HG03558 (cell line): ENCODE measurements around the gene HSD11B2.

Experiments
- ATAC-seq: cut with Tn5 transposase; IDR thresholded peaks from one replicate; pipeline ENCODE4 v1.9.1; 2021; ENCODE audit warnings: moderate number of reproducible peaks; ENCODE audit not compliant: unreplicated experiment; ENCODE audit errors: extremely low read depth

Gene HSD11B2

DNA sequence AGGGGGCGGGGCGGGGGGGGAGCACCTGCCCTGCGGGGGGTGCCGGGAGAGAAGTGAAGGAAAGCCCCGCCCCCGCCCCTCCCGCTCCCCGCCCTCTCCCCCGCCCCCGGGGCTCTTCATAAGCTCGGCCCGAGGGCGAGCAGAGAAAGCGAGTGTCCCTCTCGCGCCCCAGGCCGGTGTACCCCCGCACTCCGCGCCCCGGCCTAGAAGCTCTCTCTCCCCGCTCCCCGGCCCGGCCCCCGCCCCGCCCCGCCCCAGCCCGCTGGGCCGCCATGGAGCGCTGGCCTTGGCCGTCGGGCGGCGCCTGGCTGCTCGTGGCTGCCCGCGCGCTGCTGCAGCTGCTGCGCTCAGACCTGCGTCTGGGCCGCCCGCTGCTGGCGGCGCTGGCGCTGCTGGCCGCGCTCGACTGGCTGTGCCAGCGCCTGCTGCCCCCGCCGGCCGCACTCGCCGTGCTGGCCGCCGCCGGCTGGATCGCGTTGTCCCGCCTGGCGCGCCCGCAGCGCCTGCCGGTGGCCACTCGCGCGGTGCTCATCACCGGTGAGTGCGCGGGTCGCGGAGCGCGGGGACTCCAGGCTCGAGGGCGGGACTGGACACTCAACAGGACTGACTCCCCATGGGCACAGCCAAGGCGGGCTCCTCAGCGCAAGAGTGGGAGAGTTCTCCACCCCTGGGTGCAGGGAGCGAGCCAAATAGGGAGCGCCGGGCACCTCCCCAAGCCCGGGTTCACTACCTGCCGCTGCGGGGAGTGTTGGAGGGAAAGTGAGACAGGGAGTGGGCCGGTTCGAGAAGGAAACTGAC, at the start of gene HSD11B2:
Gene HSD11B2 (plus strand): TSS at position 145 of the 798 bp plus-strand sequence. CDS start 128 bp downstream, at position 273.
- no peak for ATAC-seq

DNA sequence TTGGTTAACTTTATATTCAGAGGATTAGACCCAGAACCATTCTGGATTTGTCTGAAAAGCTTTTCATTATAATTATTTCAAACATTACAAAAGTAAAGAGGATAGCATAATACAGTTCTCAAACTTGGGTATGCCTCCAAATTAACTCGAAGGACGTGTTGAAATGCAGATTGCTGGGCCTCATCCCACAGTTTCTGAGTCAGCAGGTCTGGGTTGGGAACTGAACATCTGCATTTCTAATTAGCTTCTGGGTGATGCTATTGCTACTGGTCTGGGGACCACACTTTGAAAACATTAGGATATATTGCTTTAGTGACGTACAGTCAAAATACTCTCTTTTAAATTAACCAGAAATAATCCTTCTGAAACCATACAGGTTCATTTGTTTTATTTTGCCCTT, 47.6 kb upstream of the HSD11B2 start:
- ATAC-seq, result no peak

DNA sequence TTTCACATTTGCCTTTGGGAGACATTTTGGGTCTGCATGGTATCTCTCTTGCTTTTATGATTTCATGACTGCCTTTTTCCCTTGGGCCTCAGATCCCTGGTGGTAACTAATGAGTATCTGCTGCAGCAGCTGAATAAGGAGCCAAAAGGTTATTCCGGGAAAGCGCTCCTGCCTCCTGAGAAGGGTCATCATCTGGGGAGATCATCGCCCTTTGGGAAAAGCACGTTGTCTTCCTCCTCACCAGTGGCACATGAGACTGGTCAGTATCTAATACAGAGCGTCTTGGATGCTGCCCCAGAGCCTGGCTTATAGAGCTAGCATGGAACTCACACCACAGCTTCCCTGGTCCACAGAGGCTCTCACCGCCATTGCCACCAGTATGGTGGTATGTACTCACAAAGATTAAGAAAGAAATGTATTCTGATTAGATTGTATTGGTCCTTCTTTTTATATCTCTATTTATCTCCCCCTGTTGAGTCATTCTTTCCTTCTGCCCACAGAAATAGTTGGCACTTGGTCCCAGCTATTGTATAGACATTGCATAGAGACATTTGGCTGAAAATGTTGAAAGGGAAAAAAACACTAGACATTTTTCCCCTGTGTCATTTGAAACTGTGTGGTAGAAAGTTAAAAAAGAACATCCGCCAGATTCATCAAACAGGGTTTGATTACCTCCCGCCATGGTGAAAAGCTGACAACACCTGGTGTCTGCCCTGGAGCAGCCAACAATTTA, 46.0 kb upstream of the HSD11B2 start:
- no peak for ATAC-seq

DNA sequence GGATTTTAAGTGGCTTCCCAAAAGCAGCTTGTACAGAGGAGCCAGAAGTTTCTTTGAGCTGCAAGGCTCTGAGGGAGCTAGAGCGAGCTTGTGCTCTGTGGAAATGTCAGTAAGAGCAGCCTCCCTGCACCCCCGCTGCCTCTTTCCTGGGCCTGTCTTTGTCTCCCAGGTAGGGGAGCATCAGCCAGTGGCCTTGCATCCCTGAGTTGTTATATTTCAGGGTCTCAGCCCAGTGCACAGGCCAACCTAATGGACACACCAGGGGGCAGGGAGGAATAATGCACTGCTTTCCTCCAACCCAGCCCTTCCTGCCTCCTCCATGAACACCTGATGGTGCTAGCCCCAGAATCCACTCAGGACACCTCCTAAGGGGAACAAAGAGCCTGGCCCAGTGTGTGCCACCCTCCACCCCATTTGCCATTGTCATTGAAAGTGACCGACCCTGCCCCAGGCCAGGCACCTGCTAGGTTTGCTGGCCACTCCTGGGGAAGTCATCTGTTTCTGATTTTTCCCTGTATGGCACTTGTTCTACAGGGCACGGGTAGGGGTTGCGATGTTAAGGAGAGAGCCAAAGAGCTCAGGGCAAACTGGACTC, 44.0 kb upstream of the HSD11B2 start:
- no peak for ATAC-seq

DNA sequence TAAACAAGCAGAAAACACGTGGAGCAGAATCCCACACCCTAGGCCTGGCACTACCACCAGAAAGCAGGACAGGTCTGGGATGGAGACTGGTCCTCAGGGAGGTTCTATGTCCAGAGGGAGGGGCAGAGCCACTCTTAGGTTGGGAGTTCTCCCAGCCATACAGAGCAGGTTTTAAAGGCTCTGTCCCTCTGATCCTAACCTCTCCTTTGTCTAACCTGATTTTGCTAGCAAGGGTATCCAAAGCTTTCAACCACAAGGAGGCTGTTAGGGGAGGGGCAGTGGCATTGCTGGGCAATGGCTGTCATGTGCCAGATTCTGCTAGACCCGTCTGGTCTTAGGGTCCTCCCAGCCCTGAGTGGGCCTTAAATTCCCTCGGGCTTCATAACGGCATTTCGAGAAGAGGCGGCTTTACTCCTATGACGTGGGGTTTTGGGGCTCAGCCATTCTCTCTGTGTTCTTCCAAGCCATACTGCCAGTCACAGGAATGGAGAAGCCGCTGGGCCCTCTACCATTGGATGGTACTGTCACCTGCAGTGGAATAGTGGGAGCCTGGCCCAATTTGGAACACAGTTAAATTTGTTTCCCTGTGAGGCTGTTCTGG, 43.3 kb upstream of the HSD11B2 start:
- ATAC-seq, result no peak

DNA sequence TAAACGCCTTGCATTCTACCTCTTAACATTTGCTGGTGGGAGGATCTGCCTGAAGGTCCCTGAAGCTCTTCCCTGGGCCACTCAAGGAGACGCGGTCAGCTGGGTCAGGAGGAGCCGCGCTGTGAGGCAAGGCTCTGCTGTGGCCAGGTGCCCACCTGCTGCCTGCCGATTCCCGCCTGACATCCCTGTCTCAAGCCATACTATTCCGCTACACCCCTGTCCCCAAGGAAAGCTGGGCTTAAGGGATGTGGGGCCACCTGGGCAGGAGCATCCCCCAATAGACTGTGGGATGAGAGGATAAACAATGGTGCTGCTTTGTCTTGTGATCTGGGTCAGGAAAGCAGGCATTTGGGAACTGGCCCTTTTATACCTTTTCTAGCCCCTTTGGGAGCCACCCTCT, 42.7 kb upstream of the HSD11B2 start:
- no peak for ATAC-seq

DNA sequence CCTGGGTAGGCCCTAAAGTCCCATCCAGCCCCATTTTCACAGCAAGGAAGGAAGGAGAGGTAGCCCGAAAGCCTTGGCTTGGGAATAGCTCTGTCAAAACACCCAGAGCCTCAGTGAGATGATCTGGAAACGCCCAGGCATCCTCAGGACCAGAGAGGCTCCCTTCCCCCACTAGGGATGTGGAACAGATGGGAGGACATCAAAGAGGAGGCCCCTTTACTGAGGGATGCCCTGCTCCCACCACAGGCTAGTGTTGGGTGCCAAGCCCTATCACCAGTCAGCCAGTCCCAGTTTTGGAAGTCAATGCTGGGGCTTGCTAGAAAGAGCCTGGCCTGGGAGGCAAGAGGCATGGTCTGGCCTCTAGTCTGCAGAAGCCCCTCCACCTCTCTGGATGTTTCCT, 42.3 kb upstream of the HSD11B2 start:
- ATAC-seq, result no peak

DNA sequence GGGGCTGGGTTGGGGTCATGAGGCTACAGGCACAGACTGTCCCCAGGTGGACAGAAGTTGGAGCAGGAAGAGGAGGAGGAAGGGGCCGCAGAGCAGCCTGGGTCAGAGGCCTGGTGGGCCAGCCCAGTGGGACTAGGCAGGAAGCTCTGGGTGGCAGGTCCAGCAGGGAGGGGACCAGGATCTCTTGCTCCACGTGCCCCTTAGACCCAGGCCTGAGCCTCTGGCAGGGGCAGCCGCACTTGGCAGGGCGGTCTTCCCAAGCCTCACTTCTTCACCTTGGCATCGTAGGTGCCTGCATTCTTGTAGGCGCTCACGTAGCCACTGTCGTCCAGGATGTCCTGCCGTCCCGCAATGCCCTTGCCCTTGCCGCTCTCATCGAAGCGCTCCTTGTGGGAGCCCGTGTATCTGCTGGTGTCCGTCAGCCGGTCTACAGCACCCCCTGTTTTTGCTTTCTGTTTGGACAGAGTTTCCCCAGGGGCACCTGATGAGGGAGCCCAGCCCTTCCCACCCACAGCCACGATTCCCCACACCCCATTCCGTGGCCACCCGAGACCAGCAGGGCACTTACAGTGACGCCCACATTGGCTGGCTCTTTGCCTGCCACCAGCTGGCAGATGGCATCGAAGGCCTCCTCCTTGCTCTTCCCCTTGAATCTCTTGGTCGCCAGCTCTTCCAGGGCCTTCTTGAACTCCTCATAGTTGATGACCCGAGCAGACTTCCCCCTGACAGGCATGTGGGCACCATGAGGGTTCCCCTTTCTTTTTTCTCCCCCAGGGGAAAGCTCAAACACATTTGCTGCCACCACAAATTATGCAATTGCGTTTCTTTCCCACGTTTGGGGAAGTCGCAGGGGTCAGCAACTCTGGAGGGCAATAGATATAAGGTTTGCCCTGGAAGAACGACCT, 40.8 kb upstream of the HSD11B2 start:
- no peak for ATAC-seq

DNA sequence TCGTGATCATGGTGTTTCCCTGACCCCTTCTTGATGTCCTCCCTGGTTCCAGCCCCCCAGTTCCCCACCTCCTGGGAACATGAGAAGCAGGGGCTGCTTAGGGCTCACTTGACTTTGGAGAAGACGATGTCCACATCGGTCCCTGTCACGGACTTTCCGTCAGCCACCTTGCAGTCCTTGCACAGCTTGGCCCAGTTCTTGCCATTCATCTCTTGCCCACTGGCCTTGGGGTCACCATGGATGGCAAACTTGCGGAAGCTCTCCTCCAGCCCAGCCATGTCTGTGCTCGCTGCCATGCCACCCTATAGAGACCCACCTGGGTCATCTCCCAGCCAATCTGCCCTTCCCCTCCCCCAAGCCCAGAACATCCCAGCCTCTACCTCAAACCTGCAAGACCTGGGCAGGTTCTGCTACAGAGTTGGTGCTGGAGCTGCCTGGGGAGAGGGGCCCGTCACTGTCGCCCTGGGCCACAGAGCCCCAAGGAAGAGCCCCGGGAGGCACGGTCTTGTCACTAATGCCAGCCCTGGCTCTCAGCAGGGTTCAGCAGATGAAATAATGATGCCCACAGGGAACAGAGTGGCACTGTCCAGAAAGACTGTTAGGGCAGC, 40.0 kb upstream of the HSD11B2 start:
- ATAC-seq, result no peak

DNA sequence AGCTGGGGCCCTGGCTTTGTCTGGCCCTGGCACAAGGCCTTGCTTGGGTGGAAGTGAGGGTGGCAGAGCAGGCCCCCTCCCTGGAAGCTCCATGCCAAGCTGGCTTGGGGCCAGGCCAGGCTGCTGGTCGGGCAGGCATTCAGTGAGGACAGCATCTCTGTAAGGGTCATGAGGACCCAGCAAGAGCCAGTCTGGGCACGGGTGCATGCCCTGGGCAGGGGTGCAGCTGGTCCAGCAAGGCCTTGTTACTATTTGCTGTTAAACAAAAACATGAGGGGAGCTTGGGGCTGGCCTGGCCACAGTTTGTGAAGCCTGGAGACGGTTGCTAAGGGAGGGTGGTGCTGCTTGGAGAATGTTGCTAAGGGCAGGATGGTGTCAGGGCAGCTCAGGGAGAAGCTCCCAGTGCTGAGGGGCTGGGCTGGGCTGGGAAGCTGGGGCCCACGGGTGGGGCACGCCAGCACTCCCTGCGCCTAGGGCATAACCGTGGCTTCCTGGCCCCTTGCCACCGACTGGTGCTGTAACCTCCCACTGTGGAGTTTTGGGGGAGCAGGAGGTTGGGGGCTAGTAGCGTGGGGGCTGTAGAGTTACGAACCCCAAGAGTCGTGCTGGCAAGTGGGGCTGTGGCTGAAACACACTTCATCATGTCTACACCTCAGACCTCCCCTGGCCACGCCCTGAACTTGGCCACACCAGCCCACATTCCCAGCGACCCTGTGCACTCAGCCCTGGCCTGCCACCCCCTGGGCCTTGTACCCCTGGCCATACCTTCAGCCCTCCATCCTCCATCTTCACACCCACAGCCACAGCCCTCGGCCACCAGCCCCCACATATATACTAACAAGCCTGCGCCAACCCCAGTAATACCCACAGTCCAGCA, 39.3 kb upstream of the HSD11B2 start:
- ATAC-seq, result no peak

DNA sequence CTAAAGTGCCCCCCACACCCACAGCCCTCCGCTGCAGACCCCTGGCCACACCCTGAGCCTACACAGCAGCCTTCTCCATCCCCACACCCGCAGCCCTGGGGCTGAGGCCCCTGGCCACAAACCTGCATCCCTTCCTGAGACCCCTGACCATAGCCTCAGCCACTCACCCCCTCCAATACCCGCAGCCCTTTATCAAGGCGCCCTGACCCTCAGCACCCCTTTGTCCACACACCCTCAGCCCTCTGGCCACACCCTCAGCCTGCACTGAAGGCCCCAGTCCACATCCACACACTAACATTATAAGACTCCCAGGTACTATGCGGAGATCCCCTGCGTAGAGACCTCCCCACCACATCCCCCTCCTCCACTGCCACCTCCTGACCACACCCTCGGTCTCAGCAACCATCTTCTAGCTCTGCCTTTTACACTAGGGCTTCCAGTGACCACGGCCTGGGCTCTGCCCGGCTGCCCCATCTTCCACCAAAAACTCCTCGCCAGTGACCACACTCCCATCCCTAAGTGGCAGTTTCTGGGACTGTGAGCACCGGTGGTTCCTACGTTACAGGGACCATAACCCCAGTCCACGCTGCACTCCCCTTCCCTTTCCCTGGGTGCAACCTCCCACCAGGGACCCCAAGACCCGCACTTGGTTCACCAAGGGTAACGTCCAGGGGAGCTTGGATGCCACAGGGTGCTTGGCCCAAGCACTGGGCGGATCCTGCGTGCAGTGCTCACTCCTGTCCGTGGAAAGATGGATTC, 38.4 kb upstream of the HSD11B2 start:
- no peak for ATAC-seq

DNA sequence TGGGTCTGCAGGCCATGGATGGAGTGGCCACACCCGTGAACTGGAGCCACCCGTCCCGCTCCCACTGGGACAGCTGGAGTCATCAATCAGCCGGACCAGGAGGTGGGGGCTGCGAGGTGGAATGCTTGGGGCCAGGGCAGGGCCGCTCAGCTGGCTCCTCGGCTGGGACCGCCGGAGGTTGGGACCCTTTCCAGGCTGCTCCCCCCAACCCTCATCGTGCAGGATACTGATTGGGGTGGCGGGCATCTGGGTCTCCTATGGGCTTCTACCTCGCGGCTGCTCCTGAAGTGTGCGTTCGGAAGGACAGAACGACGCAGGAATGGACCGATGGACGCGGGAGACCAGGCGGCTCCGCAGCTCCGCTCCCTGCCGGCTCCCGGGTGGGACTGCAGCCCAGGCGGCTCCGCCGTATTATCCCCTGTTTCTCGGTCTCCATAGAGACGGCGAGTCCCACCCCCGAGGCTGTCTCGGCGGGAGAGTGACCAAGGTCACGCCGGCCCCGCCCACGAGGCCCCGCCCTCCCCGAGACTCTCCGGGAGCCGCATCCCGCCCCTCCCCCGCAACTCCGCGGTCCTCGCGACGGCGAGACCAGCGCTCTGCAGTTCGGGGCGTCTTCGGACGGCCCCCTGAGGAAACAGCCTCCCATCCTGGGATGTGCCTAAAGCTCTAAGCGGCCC, 37.7 kb upstream of the HSD11B2 start, which contains the start of gene TPPP3:
Gene TPPP3 (minus strand): TSS at position 388 of the 677 bp plus-strand sequence. CDS start 2,387 bp downstream, outside the sequence.
- ATAC-seq, result no peak

DNA sequence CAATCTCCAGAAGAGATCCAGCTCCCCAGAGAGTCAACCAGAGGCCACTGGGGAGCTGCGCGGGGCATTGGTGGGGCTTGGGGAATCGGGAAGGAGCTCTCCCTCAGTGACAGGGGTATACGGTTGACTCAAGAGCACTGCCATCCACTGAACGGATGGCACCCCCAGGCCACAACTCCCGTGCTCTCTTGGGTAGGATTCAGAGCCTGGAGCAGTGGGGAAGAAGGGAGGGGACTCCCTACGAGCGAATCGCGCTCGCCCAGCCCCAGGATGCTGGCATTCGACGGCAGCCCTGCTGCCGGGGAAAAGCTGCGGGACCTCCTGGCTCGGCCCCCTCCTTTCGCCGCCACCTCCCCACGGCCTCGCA, 37.1 kb upstream of the HSD11B2 start:
- no peak for ATAC-seq

DNA sequence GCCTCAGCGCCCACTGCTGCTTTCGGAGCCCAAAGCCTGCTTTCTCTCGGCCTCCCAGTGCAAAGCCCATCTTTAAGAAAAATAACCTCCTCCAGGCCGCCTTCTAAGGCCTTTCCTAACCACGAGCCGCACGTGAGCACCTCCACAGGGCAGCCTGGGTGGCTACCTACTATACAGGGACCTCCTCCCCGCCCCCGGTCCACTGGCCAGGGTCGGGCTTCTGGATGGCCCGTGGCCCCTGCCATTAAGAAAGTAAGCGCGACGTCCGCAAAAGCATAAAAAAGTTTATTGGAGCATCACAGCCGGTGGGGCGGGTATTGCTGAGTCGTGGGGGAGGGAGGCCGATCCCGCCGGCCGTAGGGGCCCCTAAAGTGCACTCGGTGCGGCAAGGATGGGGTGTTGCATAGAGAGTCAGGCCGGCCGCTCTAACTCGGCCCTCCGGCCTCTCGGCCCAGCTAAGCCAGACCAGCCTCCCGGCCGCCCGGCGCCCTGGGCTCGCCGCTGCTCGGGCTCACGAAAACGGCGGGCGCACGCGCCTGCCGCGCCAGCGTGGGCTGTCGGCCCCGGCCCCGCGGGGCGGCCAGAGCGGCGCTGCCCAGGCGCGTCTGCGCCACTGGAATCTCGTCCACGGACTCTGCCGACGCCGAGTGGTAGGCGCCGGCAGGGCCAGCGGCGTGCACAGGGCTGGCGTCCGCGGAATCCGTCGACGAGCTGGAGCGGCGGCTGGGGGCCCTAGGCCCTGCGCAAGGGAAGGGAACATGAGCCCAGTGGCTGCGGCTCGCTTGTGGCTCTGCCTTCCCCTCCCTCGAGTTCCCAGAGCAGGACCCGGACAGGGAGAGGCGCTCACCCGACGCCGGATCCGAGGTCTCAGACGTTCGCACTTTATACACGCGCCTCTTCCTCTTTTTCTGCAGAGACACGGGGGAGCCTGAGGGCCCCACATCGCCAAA, 36.5 kb upstream of the HSD11B2 start:
- no peak for ATAC-seq

DNA sequence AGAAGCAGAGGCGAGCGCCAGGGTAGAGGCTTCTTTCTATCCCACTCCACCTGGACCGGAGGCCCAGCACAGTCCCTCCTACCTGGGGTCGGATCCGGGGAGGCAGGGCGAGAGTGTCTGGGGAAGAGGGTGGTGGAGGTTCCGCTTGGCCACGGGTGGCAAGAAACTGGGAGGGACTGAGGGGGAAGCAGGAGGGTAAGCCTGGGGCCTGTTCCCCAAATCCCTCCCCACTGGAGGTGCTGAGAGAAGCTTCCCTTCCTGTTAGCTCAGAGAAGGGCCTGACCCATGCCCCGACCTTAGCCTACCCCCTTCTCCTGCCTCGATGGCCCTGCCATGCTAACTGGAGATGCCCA, 35.8 kb upstream of the HSD11B2 start:
- ATAC-seq, result no peak

DNA sequence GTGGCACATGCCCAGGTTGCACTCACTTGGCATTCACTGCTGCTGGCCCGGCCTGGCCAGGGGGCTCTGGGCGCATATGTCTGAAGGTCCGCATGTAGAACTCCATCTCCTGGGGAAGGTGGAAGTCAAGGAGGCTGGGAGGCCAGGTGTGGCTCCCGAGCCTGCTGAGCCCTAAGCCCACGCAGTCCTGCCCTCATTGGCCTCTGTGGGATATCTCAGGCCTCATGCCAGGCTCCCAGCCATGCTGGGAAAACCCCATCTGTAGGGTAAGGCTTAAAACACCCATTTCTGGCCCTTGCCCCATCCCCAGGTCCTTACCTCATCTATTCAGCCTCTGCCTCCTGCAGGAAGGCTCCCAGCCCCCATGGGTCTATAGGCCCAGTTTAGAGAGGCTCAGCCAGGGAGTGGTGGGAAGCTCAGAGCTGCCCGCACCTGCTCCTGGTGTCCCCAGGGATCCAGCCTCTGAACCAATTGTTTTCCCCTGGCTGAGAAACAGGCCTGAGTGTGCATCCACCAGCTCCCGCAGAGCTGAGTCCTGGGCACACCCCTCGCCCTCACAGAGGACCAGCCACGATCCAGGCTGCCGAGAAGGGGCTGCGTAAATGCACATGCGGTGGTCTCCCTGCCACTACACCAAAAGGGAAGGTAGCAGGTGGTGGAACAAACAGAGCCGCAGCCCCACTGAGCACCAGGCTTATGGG, 35.3 kb upstream of the HSD11B2 start:
- no peak for ATAC-seq
